PC-9 (cell line): Measurements from ENCODE around the gene WBP1. TPM values are rescaled to one million over a fixed set of nuclear protein-coding genes. Genes with fewer than 3 reads are reported as not detected.

Experiments
- BruUV-seq: library from RNA; stranded (reverse); fragments of 400-500 nt; replicated peaks from 2 replicates; lab custom pipeline; 2021; lab: Mats Ljungman, UMichigan
- CTCF ChIA-PET: fragments of 300-600 bp; sonication (Branson Sonifier 250); formaldehyde crosslinking; loops from one replicate; lab custom pipeline; 2022; ENCODE audit warnings: antibody characterized with exemption; lab: Charles Lee
- POLR2A ChIA-PET: fragments of 300-600 bp; sonication (Branson Sonifier 250); formaldehyde crosslinking; loops from one replicate; lab custom pipeline; 2022; ENCODE audit warnings: antibody characterized with exemption; ENCODE audit not compliant: unreplicated experiment; lab: Charles Lee
- DNase-seq, 2 experiments: peaks; one replicate each; pipeline versions ENCODE4 v3.0.0 to v3.0.0-alpha.2; 2015 to 2022; ENCODE audit warnings: mixed read lengths in 1 of 2
- H2AFZ ChIP-seq: fragments of 200-600 bp; sonication (generic); 2 replicates; pipeline ENCODE4 v1.8.1; 2017; ENCODE audit warnings: antibody characterized with exemption
- H3F3A ChIP-seq: fragments of 200-600 bp; sonication (generic); 2 replicates; pipeline ENCODE4 v1.8.1; 2017; ENCODE audit warnings: antibody characterized with exemption, mild to moderate bottlenecking, low read depth; ENCODE audit not compliant: insufficient read depth
- H3K27ac ChIP-seq: fragments of 200-600 bp; sonication (generic); 2 replicates; pipeline ENCODE4 v1.6.1; 2016; ENCODE audit warnings: mixed run types
- H3K27me3 ChIP-seq: fragments of 200-600 bp; sonication (generic); 2 replicates; pipeline ENCODE4 v1.6.1; 2016; ENCODE audit warnings: low read depth, mixed run types; ENCODE audit not compliant: insufficient read depth
- H3K36me3 ChIP-seq: fragments of 200-600 bp; sonication (generic); 2 replicates; pipeline ENCODE4 v1.6.1; 2016; ENCODE audit warnings: low read depth, mixed run types
- H3K4me1 ChIP-seq: fragments of 200-600 bp; sonication (generic); replicated peaks from 2 replicates; pipeline ENCODE4 v1.6.1; 2016; ENCODE audit warnings: mixed run types; ENCODE audit not compliant: insufficient read depth
- H3K4me2 ChIP-seq: fragments of 200-600 bp; sonication (generic); 2 replicates; pipeline ENCODE4 v1.6.1; 2017; ENCODE audit warnings: mixed run types
- H3K4me3 ChIP-seq: fragments of 200-600 bp; sonication (generic); 2 replicates; pipeline ENCODE4 v1.6.1; 2016; ENCODE audit warnings: mixed run types
- H3K79me2 ChIP-seq: fragments of 200-600 bp; sonication (generic); 2 replicates; pipeline ENCODE4 v1.6.1; 2017; ENCODE audit warnings: low read depth, mixed run types
- H3K9me2 ChIP-seq: fragments of 200-600 bp; sonication (generic); 2 replicates; pipeline ENCODE4 v1.8.1; 2017; ENCODE audit warnings: mild to moderate bottlenecking; ENCODE audit not compliant: insufficient read depth
- H3K9me3 ChIP-seq: fragments of 200-600 bp; sonication (generic); 2 replicates; pipeline ENCODE4 v1.8.1; 2016; ENCODE audit warnings: low read depth; ENCODE audit not compliant: insufficient read depth
- H4K20me1 ChIP-seq: fragments of 200-600 bp; sonication (generic); 2 replicates; pipeline ENCODE4 v1.8.1; 2017; ENCODE audit not compliant: insufficient read depth
- EZH2 ChIP-seq: fragments of 200-600 bp; sonication (generic); IDR thresholded peaks from 2 replicates; pipeline ENCODE4 v1.8.0; 2017; ENCODE audit warnings: antibody characterized with exemption, low read depth
- intact Hi-C: fragments of 100-400 bp; cut with micrococcal nuclease; formaldehyde crosslinking; loops from one replicate; pipeline ENCODE4 v1.10.0; 2022; ENCODE audit not compliant: unreplicated experiment
- total RNA-seq: library from RNA; stranded (reverse); gene quantifications from 2 replicates; pipeline ENCODE4 v1.2.3, GENCODE V29; 2021
- TF ChIP-seq, protein P1 (sequence below): fragments of 200-600 bp; sonication (generic); conservative IDR thresholded peaks from 2 replicates; pipeline ENCODE4 v1.6.1; 2017; ENCODE audit warnings: mixed run types, antibody characterized with exemption, mild to moderate bottlenecking, moderate library complexity

Gene WBP1
- total RNA-seq, 1 experiment from 2014 or later = 68.0 TPM

DNA sequence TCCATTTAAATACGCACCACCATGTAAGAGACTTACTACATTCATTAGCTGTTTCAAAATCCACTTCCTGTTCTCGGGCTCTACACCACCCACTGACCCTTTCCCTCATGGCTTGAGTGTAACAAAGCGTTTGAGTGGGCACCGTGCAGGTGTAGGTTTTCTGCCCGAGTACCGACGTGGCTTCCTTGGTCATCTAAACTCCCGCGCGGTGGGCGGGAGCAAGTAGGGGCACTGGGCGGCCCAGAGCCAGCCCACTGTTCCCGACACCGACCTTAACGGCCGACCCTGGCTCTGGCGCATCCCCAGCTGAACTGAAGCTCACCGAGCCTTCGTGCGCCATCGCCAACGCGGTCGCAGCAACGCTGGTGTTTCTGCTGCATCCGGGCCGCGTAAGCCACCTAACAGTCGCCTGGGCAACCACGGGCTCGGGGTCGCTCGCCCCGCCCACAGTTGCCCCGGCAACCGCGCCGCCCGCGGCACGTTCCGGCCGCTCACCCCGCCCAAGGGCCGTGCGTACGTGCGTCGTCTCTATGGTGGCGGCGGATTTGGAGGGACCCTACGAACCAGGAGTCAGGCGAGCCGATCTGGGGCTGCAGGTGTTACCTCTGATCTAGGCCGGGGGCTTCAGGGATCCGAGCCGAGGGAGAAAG, 36.9 kb upstream of the WBP1 start, which contains the start of the genes C2orf81 and WDR54:
Gene C2orf81 (minus strand): TSS at position 399 of the 650 bp plus-strand sequence. CDS start 59 bp downstream, at position 340.
Gene WDR54 (plus strand): TSS at position 510 of the 650 bp plus-strand sequence. CDS start 424 bp downstream, outside the sequence.
- Histone ChIP-seq H3K9me3 (no peaks in the 10 kb centered on the region), H3K9me2 (no peaks in the 10 kb centered on the region), H3K4me3 (peak within 1 kb of the TSS; percentile 67), H3K27ac (peak within 1 kb of the TSS; percentile 40), H4K20me1 (no peaks in the 10 kb centered on the region), H3K79me2 (no peaks in the 10 kb centered on the region), H3F3A (peaks cover 41% of the 10 kb centered on the region; the same call in 1 of the 2 replicates), H3K27me3 (no peaks in the 10 kb centered on the region), H3K36me3 (no peaks in the 10 kb centered on the region), H2AFZ (peak within 1 kb of the TSS; percentile 84), H3K4me1 (peaks cover 9% of the 10 kb centered on the region), H3K4me2 (peak within 1 kb of the TSS; percentile 83)
- intact Hi-C loops = loop anchor here (1.0 kb wide), 1 partner anchor 29 kb away; no protein-coding TSS in a partner anchor
- no peak for TF ChIP-seq EZH2
- TF ChIP-seq, protein P1, sequence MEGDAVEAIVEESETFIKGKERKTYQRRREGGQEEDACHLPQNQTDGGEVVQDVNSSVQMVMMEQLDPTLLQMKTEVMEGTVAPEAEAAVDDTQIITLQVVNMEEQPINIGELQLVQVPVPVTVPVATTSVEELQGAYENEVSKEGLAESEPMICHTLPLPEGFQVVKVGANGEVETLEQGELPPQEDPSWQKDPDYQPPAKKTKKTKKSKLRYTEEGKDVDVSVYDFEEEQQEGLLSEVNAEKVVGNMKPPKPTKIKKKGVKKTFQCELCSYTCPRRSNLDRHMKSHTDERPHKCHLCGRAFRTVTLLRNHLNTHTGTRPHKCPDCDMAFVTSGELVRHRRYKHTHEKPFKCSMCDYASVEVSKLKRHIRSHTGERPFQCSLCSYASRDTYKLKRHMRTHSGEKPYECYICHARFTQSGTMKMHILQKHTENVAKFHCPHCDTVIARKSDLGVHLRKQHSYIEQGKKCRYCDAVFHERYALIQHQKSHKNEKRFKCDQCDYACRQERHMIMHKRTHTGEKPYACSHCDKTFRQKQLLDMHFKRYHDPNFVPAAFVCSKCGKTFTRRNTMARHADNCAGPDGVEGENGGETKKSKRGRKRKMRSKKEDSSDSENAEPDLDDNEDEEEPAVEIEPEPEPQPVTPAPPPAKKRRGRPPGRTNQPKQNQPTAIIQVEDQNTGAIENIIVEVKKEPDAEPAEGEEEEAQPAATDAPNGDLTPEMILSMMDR = no peak
- DNase-seq = peak; percentile 78 to 93
- CTCF ChIA-PET = interaction anchor here (1.1 kb wide), 1 partner anchor 413 kb away, joined by 3 read pairs; no protein-coding TSS in a partner anchor
- POLR2A ChIA-PET = interaction anchor here (0.5 kb wide), 1 partner anchor 43 kb away, joined by 13 read pairs; no protein-coding TSS in a partner anchor
- no TSS peak for BruUV-seq

DNA sequence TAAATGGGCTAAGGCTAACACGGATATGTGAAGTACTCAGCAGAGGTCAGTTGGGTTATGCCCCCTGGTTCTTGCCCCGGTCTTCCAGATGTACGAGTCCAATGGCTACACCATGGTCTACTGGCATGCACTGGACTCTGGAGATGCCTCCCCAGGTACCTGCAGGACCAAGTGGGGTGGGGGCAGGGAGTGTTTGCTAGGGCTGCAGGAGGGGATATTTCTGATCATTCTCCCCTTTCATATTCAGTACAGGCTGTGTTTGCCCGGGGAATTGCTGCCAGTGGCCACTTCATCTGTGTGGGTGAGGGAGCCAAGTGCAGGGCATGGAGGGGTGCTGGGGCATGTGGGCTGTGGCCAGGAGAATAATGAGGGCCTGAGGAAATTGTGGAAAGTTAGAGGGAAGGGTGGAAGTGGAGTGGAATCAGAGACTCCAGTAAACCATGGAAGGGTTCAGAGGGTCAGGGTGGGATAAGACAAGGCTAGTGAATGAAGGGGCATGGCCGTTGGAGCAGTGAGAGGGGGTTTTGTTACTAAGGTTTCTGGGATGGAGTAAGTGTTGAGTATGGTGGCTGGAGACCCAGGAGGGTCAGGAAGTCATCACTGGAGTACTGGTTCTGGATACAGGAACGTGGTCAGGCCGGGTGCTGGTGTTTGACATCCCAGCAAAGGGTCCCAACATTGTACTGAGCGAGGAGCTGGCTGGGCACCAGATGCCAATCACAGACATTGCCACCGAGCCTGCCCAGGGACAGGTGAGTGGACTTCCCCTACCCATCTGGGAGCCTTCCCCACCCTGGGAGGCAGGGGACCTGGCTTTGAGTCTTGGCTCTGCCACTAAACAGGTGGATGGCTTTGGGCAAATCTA, 34.8 kb upstream of the WBP1 start:
- TF ChIP-seq, protein P1 = no peak
- no peak for TF ChIP-seq EZH2
- no TSS peak for BruUV-seq
- intact Hi-C loops = no loop called here
- no peak overlapping the region for H3K4me3 ChIP-seq
- 0 out of 2 replicates have a peak, but pooled peaks cover under 1% of the 10 kb centered on the region for H4K20me1 ChIP-seq
- CTCF ChIA-PET = no interaction called here
- H3K9me3 ChIP-seq = no peaks in the 10 kb centered on the region
- no peak overlapping the region for H3K27ac ChIP-seq
- H3K4me1 ChIP-seq = peaks cover 9% of the 10 kb centered on the region
- H3K4me2 ChIP-seq = no peak overlapping the region
- no peaks in the 10 kb centered on the region for H3K79me2 ChIP-seq
- H3K27me3 ChIP-seq = no peaks in the 10 kb centered on the region
- POLR2A ChIA-PET = no interaction called here
- no peaks in the 10 kb centered on the region for H3K9me2 ChIP-seq
- no peak overlapping the region for H2AFZ ChIP-seq
- peaks cover 41% of the 10 kb centered on the region; the same call in 1 of the 2 replicates for H3F3A ChIP-seq
- H3K36me3 ChIP-seq = peaks cover 8% of the 10 kb centered on the region; the same call in 1 of the 2 replicates
- no peak for DNase-seq
